PFSK-1 (cell line): ENCODE results near the gene RGS5.

Experiments
- FOXP2 ChIP-seq: optimal IDR thresholded peaks from 2 replicates; pipeline ENCODE3; 2011; ENCODE audit warnings: borderline replicate concordance, control low read depth, inconsistent platforms; ENCODE audit not compliant: insufficient read depth; ENCODE audit errors: extremely low read length, extremely low read depth
- POLR2AphosphoS5 ChIP-seq: IDR thresholded peaks from 2 replicates; pipeline ENCODE4 v1.6.1; 2012; ENCODE audit warnings: low read depth, mild to moderate bottlenecking, control low read depth, low read length, moderate library complexity
- REST ChIP-seq, 2 experiments: IDR thresholded peaks; 2 replicates each; pipeline versions ENCODE4 v1.6.1 to v1.8.0; 2011 to 2012; ENCODE audit warnings: low read depth in 2 of 2, low read length in 2 of 2, control low read depth in 1 of 2, inconsistent platforms in 1 of 2, mild to moderate bottlenecking in 1 of 2, moderate library complexity in 1 of 2; ENCODE audit not compliant: insufficient read depth in 1 of 2
- SIN3A ChIP-seq: IDR thresholded peaks from 2 replicates; pipeline ENCODE4 v1.6.1; 2012; ENCODE audit warnings: mild to moderate bottlenecking, low read length, moderate library complexity, borderline replicate concordance; ENCODE audit not compliant: insufficient read depth
- TAF1 ChIP-seq: IDR thresholded peaks from 2 replicates; pipeline ENCODE4 v1.6.1; 2012; ENCODE audit warnings: low read length, control low read depth, borderline replicate concordance; ENCODE audit not compliant: insufficient read depth

The RGS5 gene

GRCh38 chr1:163191301-163191700 is 11.4 kb downstream of the RGS5 start:
- TF ChIP-seq SIN3A (no peak), POLR2AphosphoS5 (no peak), FOXP2 (no peak), TAF1 (no peak), REST (IDR thresholded peaks at IDR 0.05; ENCODE audit: insufficient read depth in 1 of 2, low read depth in 2 of 2, low read length in 2 of 2) (no peak)

GRCh38 chr1:163188947-163189346 is 13.8 kb downstream of the RGS5 start:
- TF ChIP-seq SIN3A: no peak
- no peak for TF ChIP-seq FOXP2
- no peak for TF ChIP-seq TAF1
- no peak for TF ChIP-seq POLR2AphosphoS5

- TF ChIP-seq TAF1 (no peak), REST (IDR thresholded peaks at IDR 0.05; ENCODE audit: insufficient read depth in 1 of 2, low read depth in 2 of 2, low read length in 2 of 2) (no peak), FOXP2 (no peak), POLR2AphosphoS5 (no peak), SIN3A (no peak)
These were observed 14.9 kb downstream of the RGS5 start for GRCh38 chr1:163187849-163188248.

DNA sequence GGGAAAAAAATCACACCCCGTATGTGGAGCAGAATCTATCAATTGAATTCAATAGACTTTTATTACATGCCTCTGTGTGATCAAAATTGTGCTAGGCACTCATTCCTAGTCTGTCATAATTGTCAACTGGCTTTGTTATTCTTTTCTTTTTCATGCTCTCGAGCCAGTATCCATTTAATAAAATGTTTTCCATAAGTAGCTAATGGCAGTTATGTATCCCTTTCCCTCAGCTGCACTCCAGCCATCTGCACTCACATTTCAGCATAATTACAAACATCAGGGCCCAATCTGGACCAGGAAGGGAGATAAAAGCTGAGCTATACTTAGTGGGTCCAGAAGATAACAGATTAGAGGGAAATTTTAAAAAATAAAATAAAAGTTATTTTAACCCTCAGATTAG is 15.9 kb downstream of the RGS5 start:
- TF ChIP-seq FOXP2: no peak
- TF ChIP-seq POLR2AphosphoS5: no peak
- TF ChIP-seq REST (IDR thresholded peaks at IDR 0.05; ENCODE audit: insufficient read depth in 1 of 2, low read depth in 2 of 2, low read length in 2 of 2): no peak
- no peak for TF ChIP-seq TAF1
- no peak for TF ChIP-seq SIN3A

DNA sequence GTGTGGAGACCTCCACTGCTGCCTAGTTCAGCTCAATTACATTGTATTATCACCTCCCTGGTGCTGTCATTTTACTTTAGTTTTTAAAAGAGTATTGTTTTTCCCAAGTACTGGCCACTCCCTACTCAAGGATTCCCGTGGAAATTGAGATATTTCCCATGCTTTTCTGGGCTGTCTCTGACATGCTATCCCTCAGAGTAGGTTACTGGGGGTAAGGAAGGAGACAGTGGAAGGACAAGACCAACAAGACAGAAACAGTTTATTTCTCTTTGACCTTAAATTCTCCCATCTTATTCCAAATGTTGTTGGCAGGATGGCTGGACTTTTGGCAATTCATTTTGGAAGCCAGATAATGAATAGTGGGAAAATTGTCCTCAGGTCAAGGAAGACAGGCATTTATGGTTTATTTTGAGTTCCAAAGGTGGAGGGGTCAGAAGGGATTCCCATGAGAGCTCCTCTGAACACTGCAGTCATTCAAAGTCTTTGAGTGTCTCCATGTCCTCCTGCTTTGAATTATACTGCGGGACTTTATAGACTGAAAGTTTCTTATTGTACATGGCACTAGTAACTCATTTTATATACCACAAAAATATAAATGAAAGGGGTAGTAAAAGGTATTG is 20.3 kb downstream of the RGS5 start:
- TF ChIP-seq FOXP2: no peak
- no peak for TF ChIP-seq SIN3A
- no peak for TF ChIP-seq TAF1
- TF ChIP-seq POLR2AphosphoS5: no peak

DNA sequence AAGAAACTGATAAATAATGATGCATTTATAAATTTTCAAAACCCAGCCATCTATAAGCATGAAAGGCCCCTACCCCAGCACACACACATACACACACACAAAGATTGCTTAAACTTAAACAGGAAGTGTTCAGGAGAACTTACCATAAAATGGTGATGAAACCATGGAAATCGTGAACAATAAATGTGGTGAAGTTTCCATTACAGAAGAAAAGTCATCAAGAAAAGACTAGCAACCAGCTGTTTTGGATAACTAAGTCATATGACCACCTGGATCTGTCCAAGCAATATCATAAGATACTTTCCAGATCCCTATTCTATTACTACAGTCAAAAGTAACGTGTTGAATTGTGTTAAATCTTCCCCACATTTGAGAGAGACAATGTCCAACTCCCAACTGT is 24.1 kb downstream of the RGS5 start:
- TF ChIP-seq REST (IDR thresholded peaks at IDR 0.05; ENCODE audit: insufficient read depth in 1 of 2, low read depth in 2 of 2, low read length in 2 of 2) (no peak), FOXP2 (no peak), POLR2AphosphoS5 (no peak), TAF1 (no peak), SIN3A (no peak)
